A549 (cell line): ENCODE data around the gene SRRM4. TPM values are rescaled to one million over a fixed set of nuclear protein-coding genes. Genes with fewer than 3 reads are reported as not detected.
"Not testable (repeated sequence)": the region's sequence is repeated elsewhere in the genome, so short reads cannot be mapped to it uniquely, and the experiment has no call there.

Source experiments
- ATAC-seq, 2 experiments: fragments of 200-7000 bp in 1 of 2; fragments of >200 bp in 1 of 2; cut with Nextera tagmentation in 1 of 2; cut with Tn5 transposase in 1 of 2; 3 replicates each; pipeline versions ENCODE4 v1.8.0 to v1.9.1; 2018 to 2020; ENCODE audit warnings: mild to moderate bottlenecking in 1 of 2, moderate library complexity in 1 of 2
- CTCF ChIA-PET: fragments of 300-600 bp; sonication (Branson Sonifier 250); formaldehyde crosslinking; extraction: SDS; loops from one replicate; lab custom pipeline; 2021; ENCODE audit warnings: antibody characterized with exemption, inconsistent platforms; lab: Yijun Ruan, JAX
- POLR2A ChIA-PET: fragments of 350-600 bp; formaldehyde crosslinking; extraction: SDS; loops from one replicate; lab custom pipeline; 2021; ENCODE audit warnings: antibody characterized with exemption, inconsistent platforms; lab: Yijun Ruan, JAX
- DNase-seq, 2 experiments: peaks; one replicate each; pipeline versions ENCODE4 v3.0.0 to v3.0.0-alpha.2; 2011 to 2016; ENCODE audit warnings: low read depth in 1 of 2, low spot score in 1 of 2
- FAIRE-seq: peaks from 2 replicates; lab custom pipeline; 2011; peaks lifted over from hg19 to GRCh38; lab: Jason Lieb, UNC
- H3K27ac ChIP-seq, 2 experiments: fragments of >200 bp; sonication (Bioruptor Twin); formaldehyde crosslinking; 3 replicates each; pipeline ENCODE4 v1.5.1; 2016 to 2017
- H3K4me1 ChIP-seq: fragments of >200 bp; sonication (Bioruptor Twin); formaldehyde crosslinking; 3 replicates; pipeline ENCODE4 v1.6.1; 2016
- H3K4me2 ChIP-seq: fragments of >200 bp; sonication (Bioruptor Twin); formaldehyde crosslinking; 3 replicates; pipeline ENCODE4 v1.6.1; 2016
- H3K4me3 ChIP-seq: fragments of >200 bp; sonication (Bioruptor Twin); formaldehyde crosslinking; 3 replicates; pipeline ENCODE4 v1.5.1; 2016
- H3K9me3 ChIP-seq: fragments of >200 bp; sonication (Bioruptor Twin); formaldehyde crosslinking; 3 replicates; pipeline ENCODE4 v1.6.1; 2016
- BCL3 ChIP-seq: fragments of >200 bp; sonication (Bioruptor Twin); formaldehyde crosslinking; IDR thresholded peaks from 3 replicates; pipeline ENCODE4 v1.6.1; 2016
- CBX2 ChIP-seq: fragments of 200-600 bp; sonication (generic); IDR thresholded peaks from 2 replicates; pipeline ENCODE4 v1.6.1; 2016; ENCODE audit warnings: low read depth, mild to moderate bottlenecking, borderline replicate concordance
- CHD4 ChIP-seq: fragments of 200-600 bp; sonication (generic); IDR thresholded peaks from 2 replicates; pipeline ENCODE4 v1.6.1; 2016; ENCODE audit warnings: antibody characterized with exemption, mild to moderate bottlenecking, borderline replicate concordance
- EHMT2 ChIP-seq: fragments of 200-600 bp; sonication (generic); IDR thresholded peaks from 2 replicates; pipeline ENCODE4 v1.6.1; 2016; ENCODE audit warnings: antibody characterized with exemption, low read depth, mild to moderate bottlenecking, moderate library complexity
- ELK1 ChIP-seq: fragments of 150-350 bp; IDR thresholded peaks from 2 replicates; pipeline ENCODE4 v1.6.1; 2014; ENCODE audit warnings: low read depth, mild to moderate bottlenecking, low read length
- EP300 ChIP-seq, 2 experiments: fragments of >200 bp; sonication (Bioruptor Twin); formaldehyde crosslinking; IDR thresholded peaks; 2 replicates in 1 of 2; 3 replicates in 1 of 2; pipeline ENCODE4 v1.6.1; 2016 to 2017
- ESRRA ChIP-seq: fragments of 150-350 bp; IDR thresholded peaks from 2 replicates; pipeline ENCODE4 v1.6.1; 2014; ENCODE audit warnings: mild to moderate bottlenecking, low read length, borderline replicate concordance
- FOSB ChIP-seq: fragments of 250-450 bp; sonication (Bioruptor Pico); IDR thresholded peaks from 2 replicates; pipeline ENCODE4 v1.5.0; 2020; ENCODE audit warnings: mild to moderate bottlenecking, moderate library complexity
- FOXS1 ChIP-seq: fragments of 250-450 bp; sonication (Bioruptor Pico); IDR thresholded peaks from 2 replicates; pipeline ENCODE4 v1.5.0; 2020; ENCODE audit warnings: mild to moderate bottlenecking, moderate library complexity
- HDAC2 ChIP-seq: fragments of 200-600 bp; sonication (generic); IDR thresholded peaks from 2 replicates; pipeline ENCODE4 v1.6.1; 2016
- HOXA7 ChIP-seq: fragments of 250-450 bp; sonication (Bioruptor Pico); IDR thresholded peaks from 2 replicates; pipeline ENCODE4 v1.5.0; 2020; ENCODE audit warnings: mild to moderate bottlenecking, moderate library complexity
- HOXB13 ChIP-seq: fragments of 250-450 bp; sonication (Bioruptor Pico); IDR thresholded peaks from 2 replicates; pipeline ENCODE4 v1.5.0; 2020; ENCODE audit warnings: low read depth, mild to moderate bottlenecking, moderate library complexity
- JUN ChIP-seq, 2 experiments: fragments of >200 bp; sonication (Bioruptor Twin); formaldehyde crosslinking; IDR thresholded peaks; 2 replicates in 1 of 2; 3 replicates in 1 of 2; pipeline ENCODE4 v1.6.1; 2016 to 2017
- KDM1A ChIP-seq: fragments of 200-600 bp; sonication (generic); IDR thresholded peaks from 2 replicates; pipeline ENCODE4 v1.6.1; 2016; ENCODE audit warnings: low read depth, mild to moderate bottlenecking
- KDM5A ChIP-seq: fragments of 200-600 bp; sonication (generic); IDR thresholded peaks from 2 replicates; pipeline ENCODE4 v1.6.1; 2016; ENCODE audit warnings: antibody characterized with exemption, mild to moderate bottlenecking
- MAX ChIP-seq: IDR thresholded peaks from 2 replicates; pipeline ENCODE4 v1.6.1; 2012
- MAZ ChIP-seq: fragments of 150-350 bp; IDR thresholded peaks from 2 replicates; pipeline ENCODE4 v1.6.1; 2014; ENCODE audit warnings: antibody characterized with exemption, low read depth, low read length, borderline replicate concordance
- MYC ChIP-seq: IDR thresholded peaks from 2 replicates; pipeline ENCODE4 v1.6.1; 2012; ENCODE audit warnings: mild to moderate bottlenecking, inconsistent platforms, low read length, improper control_type of control experiment, borderline replicate concordance
- NR3C1 ChIP-seq: fragments of >200 bp; sonication (Bioruptor Twin); formaldehyde crosslinking; IDR thresholded peaks from 3 replicates; pipeline ENCODE4 v1.6.1; 2017
- PBX3 ChIP-seq: IDR thresholded peaks from 2 replicates; pipeline ENCODE4 v1.6.1; 2012
- RARB ChIP-seq: fragments of 250-450 bp; sonication (Bioruptor Pico); IDR thresholded peaks from 2 replicates; pipeline ENCODE4 v1.8.0; 2021; ENCODE audit warnings: mild to moderate bottlenecking, moderate library complexity
- RCOR1 ChIP-seq: fragments of 150-350 bp; IDR thresholded peaks from 2 replicates; pipeline ENCODE4 v1.6.1; 2014; ENCODE audit warnings: antibody characterized with exemption, low read length, low read depth
- RFX5 ChIP-seq: fragments of 450-650 bp; IDR thresholded peaks from 2 replicates; pipeline ENCODE4 v1.7.1; 2014; ENCODE audit warnings: antibody characterized with exemption, mild to moderate bottlenecking, moderate library complexity
- TFCP2L1 ChIP-seq: fragments of 250-450 bp; sonication (Bioruptor Pico); IDR thresholded peaks from 2 replicates; pipeline ENCODE4 v1.5.0; 2021; ENCODE audit warnings: mild to moderate bottlenecking
- ZFP36 ChIP-seq: fragments of 450-650 bp; IDR thresholded peaks from 2 replicates; pipeline ENCODE4 v1.6.1; 2014; ENCODE audit warnings: borderline replicate concordance; ENCODE audit not compliant: partially characterized antibody
- WGBS: methylation state at CpG from one replicate; pipeline ENCODE4 v1.1.6; 2017; ENCODE audit errors: missing lambda C conversion rate; 5-methylcytosine and 5-hydroxymethylcytosine counted together
- polyA plus RNA-seq, 4 experiments: library from polyadenylated mRNA; depleted of rRNA in 3 of 4; stranded (reverse); fragments of >200 nt; fragmentation: RNase III in 1 of 4; extraction: RNeasy Plus Mini Kit Qiagen cat#74134 plus additional on column Dnase treatment in 1 of 4; gene quantifications; 2 replicates in 3 of 4; 3 replicates in 1 of 4; pipeline ENCODE4 v1.2.3, GENCODE V29; 2011 to 2017
- TF ChIP-seq, protein P1 (sequence below): fragments of 250-450 bp; sonication (Bioruptor Pico); IDR thresholded peaks from 2 replicates; pipeline ENCODE4 v1.5.0; 2021; ENCODE audit warnings: mild to moderate bottlenecking, moderate library complexity, borderline replicate concordance
- TF ChIP-seq, protein P2 (sequence below): fragments of >200 bp; sonication (Bioruptor Twin); formaldehyde crosslinking; IDR thresholded peaks from 2 replicates; pipeline ENCODE4 v1.6.1; 2016
- TF ChIP-seq, protein P3 (sequence below): fragments of 250-450 bp; sonication (Bioruptor Pico); IDR thresholded peaks from 2 replicates; pipeline ENCODE4 v1.5.0; 2020; ENCODE audit warnings: low read depth, mild to moderate bottlenecking, moderate library complexity

SRRM4 gene
- polyA plus RNA-seq, 2 of the 4 experiments (the other 2 are of a cell fraction), result not detected

DNA sequence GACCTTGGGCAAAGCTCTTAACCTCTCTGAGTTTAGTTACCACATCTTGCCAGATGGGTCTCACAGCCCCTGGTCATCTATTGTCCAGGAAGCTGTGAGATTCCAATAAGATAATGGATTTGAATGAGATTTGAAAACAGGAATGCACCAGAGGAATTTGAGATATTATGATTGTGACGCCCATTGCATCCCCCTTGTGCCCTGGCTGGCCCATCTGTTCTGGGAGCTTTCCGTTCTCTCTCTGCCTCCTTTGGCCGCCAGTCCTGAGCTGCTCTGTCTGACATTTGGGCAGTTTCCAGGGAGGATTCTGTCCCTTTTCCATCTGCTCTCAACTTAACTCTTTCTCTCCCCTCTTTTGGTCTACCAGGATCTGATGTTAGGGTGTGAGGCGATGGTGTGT, 24.6 kb downstream of the SRRM4 start:
- Histone ChIP-seq H3K4me2 (no peak overlapping the region), H3K9me3 (no peaks in the 10 kb centered on the region; the same call in 2 of the 3 replicates), H3K4me3 (no peak overlapping the region), H3K27ac (no peak overlapping the region), H3K4me1 (no peaks in the 10 kb centered on the region)
- FAIRE-seq (no peak), DNase-seq (no peak), ATAC-seq (no peak)
- 8% methylated on average over 4 of the region's 4 CpGs for WGBS
- TF ChIP-seq HDAC2, result no peak
- TF ChIP-seq RCOR1, result no peak
- no peak for TF ChIP-seq CHD4
- no peak for TF ChIP-seq RFX5
- no peak for TF ChIP-seq PBX3
- TF ChIP-seq, protein P1, sequence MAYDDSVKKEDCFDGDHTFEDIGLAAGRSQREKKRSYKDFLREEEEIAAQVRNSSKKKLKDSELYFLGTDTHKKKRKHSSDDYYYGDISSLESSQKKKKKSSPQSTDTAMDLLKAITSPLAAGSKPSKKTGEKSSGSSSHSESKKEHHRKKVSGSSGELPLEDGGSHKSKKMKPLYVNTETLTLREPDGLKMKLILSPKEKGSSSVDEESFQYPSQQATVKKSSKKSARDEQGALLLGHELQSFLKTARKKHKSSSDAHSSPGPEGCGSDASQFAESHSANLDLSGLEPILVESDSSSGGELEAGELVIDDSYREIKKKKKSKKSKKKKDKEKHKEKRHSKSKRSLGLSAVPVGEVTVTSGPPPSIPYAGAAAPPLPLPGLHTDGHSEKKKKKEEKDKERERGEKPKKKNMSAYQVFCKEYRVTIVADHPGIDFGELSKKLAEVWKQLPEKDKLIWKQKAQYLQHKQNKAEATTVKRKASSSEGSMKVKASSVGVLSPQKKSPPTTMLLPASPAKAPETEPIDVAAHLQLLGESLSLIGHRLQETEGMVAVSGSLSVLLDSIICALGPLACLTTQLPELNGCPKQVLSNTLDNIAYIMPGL (CRISPR knock-in tag), result no peak
- TF ChIP-seq, protein P2, sequence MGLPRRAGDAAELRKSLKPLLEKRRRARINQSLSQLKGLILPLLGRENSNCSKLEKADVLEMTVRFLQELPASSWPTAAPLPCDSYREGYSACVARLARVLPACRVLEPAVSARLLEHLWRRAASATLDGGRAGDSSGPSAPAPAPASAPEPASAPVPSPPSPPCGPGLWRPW, result no peak
- TF ChIP-seq ESRRA, result no peak
- no peak for TF ChIP-seq FOXS1
- TF ChIP-seq TFCP2L1 (CRISPR knock-in tag), result no peak
- TF ChIP-seq MYC, result no peak
- TF ChIP-seq HOXB13, result no peak
- no peak for TF ChIP-seq KDM5A
- ChIA-PET CTCF (no interaction called here), POLR2A (no interaction called here)

GRCh38 chr12:119006746-119007145, 25.4 kb downstream of the SRRM4 start:
- H3K4me1 ChIP-seq, result no peaks in the 10 kb centered on the region
- CTCF ChIA-PET, result interaction anchor here (0.9 kb wide), 1 partner anchor 28 kb away, joined by 3 read pairs; no protein-coding TSS in a partner anchor
- WGBS, result 11% methylated on average over 4 of the region's 5 CpGs
- H3K9me3 ChIP-seq, result no peaks in the 10 kb centered on the region; the same call in 2 of the 3 replicates
- H3K27ac ChIP-seq, result no peak overlapping the region
- ATAC-seq (no peak), DNase-seq (no peak), FAIRE-seq (no peak)
- TF ChIP-seq EP300 (IDR thresholded peaks at IDR 0.05), result no peak
- no peak for TF ChIP-seq MYC
- no peak for TF ChIP-seq HOXA7 (CRISPR knock-in tag)
- no peak for TF ChIP-seq RARB (CRISPR knock-in tag)
- no peak for TF ChIP-seq KDM1A
- TF ChIP-seq MAX, result no peak
- TF ChIP-seq ELK1, result no peak
- TF ChIP-seq JUN (IDR thresholded peaks at IDR 0.05), result no peak
- TF ChIP-seq, protein P3, sequence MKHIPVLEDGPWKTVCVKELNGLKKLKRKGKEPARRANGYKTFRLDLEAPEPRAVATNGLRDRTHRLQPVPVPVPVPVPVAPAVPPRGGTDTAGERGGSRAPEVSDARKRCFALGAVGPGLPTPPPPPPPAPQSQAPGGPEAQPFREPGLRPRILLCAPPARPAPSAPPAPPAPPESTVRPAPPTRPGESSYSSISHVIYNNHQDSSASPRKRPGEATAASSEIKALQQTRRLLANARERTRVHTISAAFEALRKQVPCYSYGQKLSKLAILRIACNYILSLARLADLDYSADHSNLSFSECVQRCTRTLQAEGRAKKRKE (CRISPR knock-in tag), result no peak
- no peak for TF ChIP-seq RFX5
- TF ChIP-seq CBX2, result no peak
- TF ChIP-seq FOSB (CRISPR knock-in tag), result no peak
- TF ChIP-seq BCL3, result no peak
- no peak for TF ChIP-seq NR3C1
- no peak for TF ChIP-seq MAZ
- no peak for TF ChIP-seq HOXB13
- no peak for TF ChIP-seq EHMT2
- no peak for TF ChIP-seq ZFP36
- no peak overlapping the region for H3K4me2 ChIP-seq
- no peak overlapping the region for H3K4me3 ChIP-seq
- POLR2A ChIA-PET, result no interaction called here

- CTCF ChIA-PET, H3K4me3 ChIP-seq, H3K9me3 ChIP-seq, ATAC-seq, H3K27ac ChIP-seq, H3K4me2 ChIP-seq, H3K4me1 ChIP-seq, DNase-seq, POLR2A ChIA-PET, FAIRE-seq: not testable (repeated sequence)
- WGBS, result 0% methylated on average over 1 of the region's 1 CpG
Observed at GRCh38 chr12:119008273-119008672, 26.9 kb downstream of the SRRM4 start.
